GM12875 (cell line): ENCODE measurements around the gene EDEM1.
"Not testable (repeated sequence)": the region's sequence is repeated elsewhere in the genome, so short reads cannot be mapped to it uniquely, and the experiment has no call there.

Source experiments
- H3K4me3 ChIP-seq: one replicate; pipeline ENCODE4 v1.5.1; 2011; ENCODE audit warnings: low read depth, low read length, control low read depth
- CTCF ChIP-seq: IDR thresholded peaks from 2 replicates; pipeline ENCODE4 v1.5.1; 2011; ENCODE audit warnings: low read depth, mild to moderate bottlenecking, control low read depth, inconsistent platforms, low read length, moderate library complexity, borderline replicate concordance; ENCODE audit not compliant: insufficient read depth

Gene EDEM1

GRCh38 chr3:5233026-5233425 is 45.5 kb downstream of the EDEM1 start:
- H3K4me3 ChIP-seq, result no peak overlapping the region
- TF ChIP-seq CTCF, result no peak

- no peak for TF ChIP-seq CTCF
- H3K4me3 ChIP-seq, result no peak overlapping the region
These were observed 48.1 kb downstream of the EDEM1 start for GRCh38 chr3:5235655-5236054.

GRCh38 chr3:5238545-5238944 is 51.0 kb downstream of the EDEM1 start:
- TF ChIP-seq CTCF, result no peak
- H3K4me3 ChIP-seq, result no peak overlapping the region

GRCh38 chr3:5239602-5240001 is 52.1 kb downstream of the EDEM1 start:
- no peak for TF ChIP-seq CTCF
- H3K4me3 ChIP-seq, result no peak overlapping the region

GRCh38 chr3:5240740-5241139 is 53.2 kb downstream of the EDEM1 start:
- H3K4me3 ChIP-seq, result no peak overlapping the region
- no peak for TF ChIP-seq CTCF

GRCh38 chr3:5242785-5243184 is 55.3 kb downstream of the EDEM1 start:
- not testable (repeated sequence) for H3K4me3 ChIP-seq

- no peak for TF ChIP-seq CTCF
- no peak overlapping the region for H3K4me3 ChIP-seq
These were observed 58.4 kb downstream of the EDEM1 start for GRCh38 chr3:5245927-5246326.

GRCh38 chr3:5248822-5249221 is 61.3 kb downstream of the EDEM1 start:
- no peak overlapping the region for H3K4me3 ChIP-seq
- TF ChIP-seq CTCF, result no peak
